Tibial artery (tissue), 4 donors: ENCODE measurements around the gene MAP2K5.

Experiments used
- DNase-seq, 2 donors: peaks; one replicate each; pipeline ENCODE4 v3.0.0-alpha.2; 2019
- H3K27ac ChIP-seq, 2 donors: fragments of 200-600 bp; sonication (generic) in 1 of 2; 1 replicate in 1 of 2; 2 replicates in 1 of 2; pipeline ENCODE4 v1.5.1; 2018 to 2019; ENCODE audit warnings: mild to moderate bottlenecking in 1 of 2
- H3K27me3 ChIP-seq, 2 donors: fragments of 200-600 bp; sonication (generic) in 1 of 2; one replicate each; pipeline versions ENCODE4 v1.5.1 to v1.6.0; 2016 to 2019
- H3K36me3 ChIP-seq, 3 donors: fragments of 200-600 bp; sonication (generic) in 2 of 3; one replicate each; pipeline ENCODE4 v1.5.1; 2016 to 2019; ENCODE audit warnings: mild to moderate bottlenecking in 2 of 3
- H3K4me1 ChIP-seq, 4 donors: fragments of 200-600 bp; sonication (generic) in 2 of 4; 1 replicate in 3 of 4; 2 replicates in 1 of 4; pipeline ENCODE4 v1.5.1; 2016 to 2019
- H3K4me3 ChIP-seq, 2 donors: fragments of 200-600 bp; sonication (generic) in 1 of 2; 1 replicate in 1 of 2; 2 replicates in 1 of 2; pipeline ENCODE4 v1.5.1; 2018 to 2019; ENCODE audit warnings: mild to moderate bottlenecking in 2 of 2
- H3K9me3 ChIP-seq, 3 donors: fragments of 200-600 bp; sonication (generic) in 1 of 3; one replicate each; pipeline ENCODE4 v1.5.1; 2016 to 2019
- intact Hi-C: fragments of 100-400 bp; cut with DNase I; formaldehyde crosslinking; loops from one replicate; pipeline ENCODE4 v1.15.0; 2023; ENCODE audit warnings: low total_unique reads
- TF ChIP-seq, protein P1 (sequence below), 2 experiments: fragments of 200-600 bp in 1 of 2; fragments of 450-650 bp in 1 of 2; IDR thresholded peaks; one replicate each; pipeline ENCODE4 v1.5.1; 2017 to 2019; ENCODE audit warnings: antibody characterized with exemption in 2 of 2, mild to moderate bottlenecking in 1 of 2, moderate library complexity in 1 of 2

Gene MAP2K5

DNA sequence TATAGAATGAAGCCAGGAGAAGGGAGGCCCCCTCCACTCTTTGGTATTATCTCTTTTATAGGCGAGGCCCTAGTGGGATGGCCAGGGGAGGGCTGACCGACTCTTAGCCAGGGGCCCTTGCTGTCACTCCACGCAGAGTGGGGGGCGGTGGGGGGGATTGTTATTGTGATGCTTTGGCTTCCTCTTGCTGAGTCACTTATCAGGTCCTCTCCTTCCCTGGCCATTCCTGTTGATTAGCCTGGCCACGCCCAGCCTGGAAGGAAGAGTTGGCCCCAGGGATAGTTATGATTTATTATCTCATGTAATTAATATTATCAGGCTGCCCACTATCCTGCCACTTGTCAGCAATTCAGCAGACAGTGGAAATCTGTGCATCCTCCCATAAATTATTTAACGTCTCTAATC is 257.3 kb downstream of the MAP2K5 start:
- Histone ChIP-seq H3K27me3 (peaks cover 0 to 6% of the 10 kb centered on the region in 2 donors), H3K4me1 (no peaks in the 10 kb centered on the region), H3K36me3 (peaks cover 5 to 15% (median 11%) of the 10 kb centered on the region in 3 donors), H3K9me3 (peaks cover 1 to 6% (median 5%) of the 10 kb centered on the region in 3 donors), H3K4me3 (no peak overlapping the region), H3K27ac (no peak overlapping the region)
- no peak for DNase-seq
- TF ChIP-seq, protein P1, sequence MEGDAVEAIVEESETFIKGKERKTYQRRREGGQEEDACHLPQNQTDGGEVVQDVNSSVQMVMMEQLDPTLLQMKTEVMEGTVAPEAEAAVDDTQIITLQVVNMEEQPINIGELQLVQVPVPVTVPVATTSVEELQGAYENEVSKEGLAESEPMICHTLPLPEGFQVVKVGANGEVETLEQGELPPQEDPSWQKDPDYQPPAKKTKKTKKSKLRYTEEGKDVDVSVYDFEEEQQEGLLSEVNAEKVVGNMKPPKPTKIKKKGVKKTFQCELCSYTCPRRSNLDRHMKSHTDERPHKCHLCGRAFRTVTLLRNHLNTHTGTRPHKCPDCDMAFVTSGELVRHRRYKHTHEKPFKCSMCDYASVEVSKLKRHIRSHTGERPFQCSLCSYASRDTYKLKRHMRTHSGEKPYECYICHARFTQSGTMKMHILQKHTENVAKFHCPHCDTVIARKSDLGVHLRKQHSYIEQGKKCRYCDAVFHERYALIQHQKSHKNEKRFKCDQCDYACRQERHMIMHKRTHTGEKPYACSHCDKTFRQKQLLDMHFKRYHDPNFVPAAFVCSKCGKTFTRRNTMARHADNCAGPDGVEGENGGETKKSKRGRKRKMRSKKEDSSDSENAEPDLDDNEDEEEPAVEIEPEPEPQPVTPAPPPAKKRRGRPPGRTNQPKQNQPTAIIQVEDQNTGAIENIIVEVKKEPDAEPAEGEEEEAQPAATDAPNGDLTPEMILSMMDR (IDR thresholded peaks at IDR 0.05) = no peak
- intact Hi-C loops = no loop called here

DNA sequence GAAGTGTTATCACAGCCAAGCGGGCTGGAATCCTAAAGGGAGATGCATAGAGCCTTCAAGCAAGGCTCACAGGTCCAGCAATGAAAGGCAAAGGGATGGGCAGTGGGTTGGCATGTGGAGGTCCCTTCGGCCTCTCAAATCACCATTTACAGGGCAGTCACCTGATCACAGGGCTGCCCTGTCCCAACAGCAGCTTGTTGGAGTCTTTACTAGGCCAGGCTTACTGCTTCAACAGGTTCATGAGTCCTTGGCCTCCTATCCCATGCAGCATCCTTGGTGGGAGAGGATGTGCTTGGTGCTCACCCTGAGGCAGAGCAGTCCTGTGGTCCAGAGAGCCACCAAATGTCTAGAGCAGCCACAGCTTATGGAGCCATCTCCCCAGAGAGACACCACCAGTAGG is 258.6 kb downstream of the MAP2K5 start:
- H3K4me1 ChIP-seq = no peaks in the 10 kb centered on the region
- no peak for DNase-seq
- peaks cover 0 to 6% of the 10 kb centered on the region in 2 donors for H3K27me3 ChIP-seq
- TF ChIP-seq, protein P1 (IDR thresholded peaks at IDR 0.05) = no peak
- no peaks in the 10 kb centered on the region for H3K9me3 ChIP-seq
- H3K27ac ChIP-seq = no peak overlapping the region
- H3K36me3 ChIP-seq = peaks cover 6 to 27% (median 7%) of the 10 kb centered on the region in 3 donors
- no peak overlapping the region for H3K4me3 ChIP-seq
- intact Hi-C loops = no loop called here

DNA sequence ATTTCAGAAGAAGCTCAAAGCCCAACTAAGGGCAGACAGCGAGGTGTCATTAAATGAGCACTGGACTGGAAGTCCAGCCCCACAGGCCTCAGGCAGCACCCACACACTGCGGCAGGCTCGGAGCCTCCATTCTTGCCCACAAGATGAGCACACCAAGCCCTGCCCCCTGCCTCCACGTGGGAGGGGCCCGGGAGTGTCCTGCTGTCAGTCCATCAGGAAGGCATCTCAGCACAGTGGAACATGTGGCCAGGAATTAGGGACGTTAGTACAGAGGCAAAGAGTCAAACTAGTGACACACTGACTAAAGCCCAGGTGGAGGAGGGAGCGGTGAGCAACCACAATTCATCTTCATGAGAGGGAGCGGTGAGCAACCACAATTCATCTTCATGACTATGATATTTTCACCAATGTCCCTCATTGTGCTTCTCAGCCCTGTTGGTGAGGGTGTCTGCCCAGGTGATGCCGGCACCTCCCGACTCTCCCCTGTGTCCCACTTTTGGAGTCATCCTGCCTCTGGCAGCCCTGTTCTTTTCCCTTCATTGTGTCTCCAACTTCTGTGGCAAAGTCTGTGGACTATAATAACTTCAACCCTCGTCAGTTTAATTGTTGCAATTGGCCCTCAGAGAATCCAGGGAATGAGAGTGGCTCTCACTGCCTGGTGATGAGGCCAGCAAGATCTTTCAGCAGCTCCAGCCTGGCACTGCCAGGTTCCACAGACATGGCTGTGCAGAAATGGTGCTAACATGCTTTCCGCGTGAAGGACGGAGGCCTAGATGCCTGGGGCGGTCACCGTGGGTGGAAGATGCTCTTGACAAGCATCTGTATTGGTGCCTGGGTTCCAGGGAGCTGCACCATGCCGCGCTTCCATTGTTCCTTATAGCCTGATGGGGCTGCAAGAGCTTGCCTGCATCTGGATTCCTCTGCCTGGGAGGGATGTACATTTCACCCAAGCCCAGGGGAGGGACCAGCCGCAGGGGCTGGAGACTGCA is 259.7 kb downstream of the MAP2K5 start:
- H3K27me3 ChIP-seq = peaks cover 0 to 6% of the 10 kb centered on the region in 2 donors
- no peak for DNase-seq
- TF ChIP-seq, protein P1 (IDR thresholded peaks at IDR 0.05) = no peak
- H3K4me1 ChIP-seq = no peaks in the 10 kb centered on the region
- no peak overlapping the region for H3K27ac ChIP-seq
- intact Hi-C loops = no loop called here
- peaks cover 13 to 38% (median 17%) of the 10 kb centered on the region in 3 donors for H3K36me3 ChIP-seq
- no peak overlapping the region for H3K4me3 ChIP-seq
- no peaks in the 10 kb centered on the region for H3K9me3 ChIP-seq

DNA sequence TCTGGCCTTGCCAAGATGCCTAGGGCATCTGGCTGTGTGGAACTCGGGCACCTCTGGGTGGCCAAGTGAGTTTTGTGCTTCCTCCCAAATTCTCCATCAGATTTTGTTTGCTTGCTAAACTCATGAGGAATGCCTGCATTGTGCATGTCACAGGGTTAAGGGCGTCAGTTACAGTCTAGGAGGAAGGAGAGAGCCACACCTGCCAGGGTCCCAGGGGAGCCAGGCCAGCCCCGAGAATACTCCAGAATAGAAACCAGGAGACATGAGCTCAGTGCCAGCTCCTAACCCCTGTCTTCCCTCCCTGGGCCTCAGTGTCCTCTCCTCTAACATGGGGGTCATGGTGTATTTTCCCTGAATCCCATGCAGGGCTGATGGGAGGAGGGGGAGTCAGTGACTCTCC is 260.8 kb downstream of the MAP2K5 start:
- Histone ChIP-seq H3K27me3 (peaks cover 0 to 6% of the 10 kb centered on the region in 2 donors), H3K4me3 (no peak overlapping the region), H3K36me3 (peaks cover 13 to 47% (median 21%) of the 10 kb centered on the region in 3 donors), H3K27ac (no peak overlapping the region), H3K4me1 (no peaks in the 10 kb centered on the region), H3K9me3 (no peaks in the 10 kb centered on the region)
- TF ChIP-seq, protein P1 (IDR thresholded peaks at IDR 0.05) = no peak
- no peak for DNase-seq
- intact Hi-C loops = no loop called here

DNA sequence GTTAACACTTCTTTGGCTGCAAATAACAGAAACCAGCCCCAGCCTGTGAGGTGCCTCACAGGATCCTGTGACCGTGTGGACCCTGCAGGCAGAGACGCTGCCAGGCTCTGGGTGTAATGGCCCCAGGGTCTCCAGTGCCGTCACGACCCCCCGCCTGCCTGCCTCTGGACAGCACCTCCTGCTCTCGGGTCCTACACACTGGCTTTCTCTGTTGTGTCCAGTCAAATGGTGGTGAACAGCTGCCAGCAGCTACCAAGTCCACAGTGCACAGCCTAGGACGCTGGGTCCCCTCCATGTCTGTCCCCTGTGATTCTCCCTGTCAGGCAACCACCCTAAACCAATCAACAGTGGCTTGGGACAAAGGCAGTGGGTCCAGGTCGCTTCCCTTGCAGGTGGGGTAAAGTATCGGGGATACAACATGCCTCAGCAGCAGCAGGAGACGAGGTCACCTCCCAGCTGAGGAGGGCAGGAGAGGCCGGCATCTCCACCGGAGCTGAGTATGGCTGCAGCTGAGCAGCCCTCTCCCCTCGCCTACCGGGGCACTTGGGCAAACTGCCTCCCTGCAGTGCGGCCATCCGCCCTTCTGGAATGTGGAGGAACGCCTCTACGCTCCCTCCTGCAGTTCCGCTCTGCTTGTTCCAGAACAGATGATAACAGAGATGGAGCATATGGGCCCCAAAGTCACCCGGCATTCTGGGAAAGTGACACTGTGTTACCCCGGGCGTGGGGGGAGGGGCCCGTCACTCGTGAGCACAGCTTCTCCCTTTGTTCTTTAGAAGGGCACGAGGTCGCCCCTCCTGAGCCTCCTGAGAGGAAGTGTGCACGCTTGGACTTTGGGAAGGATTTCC is 261.7 kb downstream of the MAP2K5 start:
- no peaks in the 10 kb centered on the region for H3K4me1 ChIP-seq
- H3K4me3 ChIP-seq = no peak overlapping the region
- H3K27me3 ChIP-seq = peaks cover 0 to 6% of the 10 kb centered on the region in 2 donors
- H3K9me3 ChIP-seq = no peaks in the 10 kb centered on the region
- intact Hi-C loops = no loop called here
- no peak overlapping the region for H3K27ac ChIP-seq
- DNase-seq = no peak
- TF ChIP-seq, protein P1 (IDR thresholded peaks at IDR 0.05) = no peak
- peaks cover 13 to 55% (median 24%) of the 10 kb centered on the region in 3 donors for H3K36me3 ChIP-seq
